HG02840 (cell line): Measurements from ENCODE around the gene SLC66A3.
A peak's percentile ranks its signal among the peaks of the same experiment; 100 is the strongest.

Experiments
- ATAC-seq: cut with Tn5 transposase; IDR thresholded peaks from one replicate; pipeline ENCODE4 v1.9.1; 2021; ENCODE audit warnings: mild to moderate bottlenecking, moderate library complexity, moderate number of reproducible peaks; ENCODE audit not compliant: unreplicated experiment, low FRiP score

SLC66A3 gene

GRCh38 chr2:11155381-11156035, at the start of gene SLC66A3:
SLC66A3 (plus strand) TSS chr2:11155467; CDS start chr2:11155547, 80 bp downstream.
- peak; percentile 76 for ATAC-seq

DNA sequence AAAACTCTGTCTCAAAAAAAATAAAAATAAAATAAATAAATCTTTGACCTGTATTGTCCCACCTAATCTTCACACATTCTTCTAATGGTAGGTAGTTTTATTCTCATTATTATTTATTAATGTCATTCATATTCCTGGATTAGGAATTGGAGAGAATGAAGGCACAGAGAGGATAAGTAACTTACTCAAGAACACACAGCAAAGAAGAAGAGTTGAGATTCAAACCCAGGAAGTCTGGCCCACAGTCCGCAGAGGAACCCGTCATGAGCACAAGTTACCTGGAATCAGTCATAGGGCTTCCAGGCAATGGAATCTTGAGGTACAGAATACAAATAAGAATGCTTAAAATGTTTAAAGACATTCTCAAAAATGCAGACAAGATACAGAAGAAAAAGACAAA, 46.3 kb upstream of the SLC66A3 start:
- ATAC-seq, result no peak

- no peak for ATAC-seq
These were observed 42.3 kb upstream of the SLC66A3 start for GRCh38 chr2:11112870-11113428.

- no peak for ATAC-seq
These were observed 37.5 kb upstream of the SLC66A3 start for GRCh38 chr2:11117776-11118175.

DNA sequence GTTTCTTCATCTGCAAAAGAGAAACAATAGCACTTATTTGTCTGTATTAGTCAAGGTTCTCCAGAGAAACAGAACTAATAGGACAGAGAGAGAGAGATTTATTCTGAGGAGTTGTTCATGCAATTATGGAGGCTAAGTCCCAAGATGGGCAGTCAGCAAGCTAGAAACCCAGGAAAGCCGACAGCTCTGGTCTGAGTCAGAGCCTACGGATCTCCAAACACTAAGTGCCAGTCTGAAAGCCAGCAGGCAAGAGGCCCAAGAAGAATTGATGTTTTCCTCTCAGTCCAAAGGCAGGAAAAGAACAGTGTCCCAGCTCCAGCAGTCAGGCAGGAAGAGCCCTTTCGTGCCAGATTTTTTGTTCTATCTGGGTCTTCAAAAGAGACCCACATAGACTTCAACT, 36.5 kb upstream of the SLC66A3 start:
- no peak for ATAC-seq

DNA sequence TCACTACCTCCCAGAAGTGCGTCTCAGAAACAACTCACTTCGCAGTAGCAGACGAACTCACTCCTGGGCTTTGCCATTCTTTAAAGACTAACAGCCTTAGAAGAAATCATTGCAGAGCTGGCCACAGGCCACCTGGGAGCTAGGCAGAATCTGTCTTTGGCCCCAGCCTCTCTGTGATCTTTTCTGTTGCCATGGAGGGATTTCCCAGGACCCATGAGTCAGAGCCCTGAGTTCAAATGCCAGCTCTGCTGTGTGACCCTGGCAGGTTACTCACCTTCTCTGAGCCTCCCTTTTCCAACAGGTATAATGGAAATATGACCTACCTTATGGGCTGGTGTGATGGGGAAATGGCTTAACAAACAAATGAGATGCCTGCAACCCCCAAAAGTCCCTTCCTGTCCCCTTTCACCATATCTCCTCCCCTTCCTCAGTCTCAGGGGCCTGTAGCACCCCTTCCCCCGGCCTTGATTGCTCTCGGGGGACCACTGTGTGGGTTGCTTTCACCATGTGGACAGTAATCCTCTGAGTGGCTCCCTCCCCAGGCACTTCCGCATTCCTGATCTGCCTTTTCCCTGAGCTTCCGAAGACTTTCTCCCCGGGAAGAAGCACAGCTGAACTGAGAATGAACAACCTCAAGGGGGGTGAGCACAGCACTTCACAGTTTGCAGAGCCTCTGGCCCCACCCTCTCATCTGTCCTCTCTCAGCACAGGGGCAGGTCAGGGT, 34.0 kb upstream of the SLC66A3 start:
- no peak for ATAC-seq

DNA sequence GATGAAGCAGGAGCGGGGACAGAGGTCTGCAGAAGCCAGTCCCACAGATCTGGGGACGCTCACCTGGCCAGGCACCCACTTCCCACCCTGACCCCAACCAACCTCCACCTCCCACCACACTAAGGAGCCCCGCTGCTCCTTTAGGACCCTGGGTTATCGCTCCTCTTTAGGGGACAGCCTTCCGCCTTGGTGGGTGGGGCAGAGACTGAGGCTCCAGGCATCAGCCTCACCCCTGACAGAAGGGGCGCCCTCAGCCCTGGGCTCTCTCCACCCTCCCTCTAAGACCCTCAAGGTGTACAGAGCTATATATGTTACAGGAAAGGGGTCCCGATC, 33.5 kb upstream of the SLC66A3 start:
- no peak for ATAC-seq

GRCh38 chr2:11122380-11122779, 32.9 kb upstream of the SLC66A3 start:
- no peak for ATAC-seq

- ATAC-seq, result no peak
These were observed 32.1 kb upstream of the SLC66A3 start for GRCh38 chr2:11123001-11123809.

DNA sequence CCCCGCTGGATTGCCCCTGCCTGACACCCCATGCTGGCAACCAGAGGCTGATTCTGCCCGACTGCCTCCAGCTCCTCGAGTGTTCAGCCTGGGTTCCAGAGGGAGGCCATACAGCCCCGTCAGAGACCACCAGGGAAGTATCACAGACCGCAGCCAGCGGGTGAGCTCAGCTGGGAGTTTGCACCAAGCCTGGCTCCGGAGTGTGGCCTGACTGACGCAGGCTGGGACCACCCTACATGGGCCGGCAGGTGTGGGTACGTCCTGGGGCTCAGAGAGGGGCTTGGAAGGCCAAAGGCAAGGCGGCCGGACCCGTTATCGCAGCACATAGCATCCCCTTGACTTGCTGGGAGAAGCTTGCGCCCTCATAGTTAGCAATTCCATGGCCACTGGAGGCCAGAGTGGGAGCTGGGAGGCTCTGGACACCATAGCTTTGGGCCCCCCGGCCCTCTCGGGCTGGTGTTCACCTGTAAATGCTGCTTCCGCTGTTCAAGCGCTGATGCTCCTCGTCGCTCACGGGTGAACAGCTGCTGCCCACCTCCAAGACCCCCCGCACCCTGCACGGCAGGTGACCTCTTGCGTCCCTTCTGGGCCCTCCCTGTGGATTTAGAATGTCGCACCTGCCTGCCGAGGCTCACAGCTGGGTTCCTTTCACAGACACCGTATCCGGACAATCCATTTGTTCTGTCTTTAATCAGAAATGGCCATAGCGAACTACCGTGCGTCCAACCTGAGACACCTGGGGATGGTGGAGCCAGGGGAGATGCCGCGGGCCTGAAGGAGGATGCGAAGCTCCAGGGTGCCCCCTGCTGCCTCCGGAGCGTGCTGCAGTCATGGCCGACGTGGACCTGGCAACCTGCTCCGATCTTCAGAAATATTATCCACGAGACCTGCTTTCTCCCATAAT, 31.2 kb upstream of the SLC66A3 start:
- no peak for ATAC-seq

- no peak for ATAC-seq
These were observed 30.6 kb upstream of the SLC66A3 start for GRCh38 chr2:11124760-11125068.

GRCh38 chr2:11127761-11128160, 27.5 kb upstream of the SLC66A3 start:
- ATAC-seq, result no peak

DNA sequence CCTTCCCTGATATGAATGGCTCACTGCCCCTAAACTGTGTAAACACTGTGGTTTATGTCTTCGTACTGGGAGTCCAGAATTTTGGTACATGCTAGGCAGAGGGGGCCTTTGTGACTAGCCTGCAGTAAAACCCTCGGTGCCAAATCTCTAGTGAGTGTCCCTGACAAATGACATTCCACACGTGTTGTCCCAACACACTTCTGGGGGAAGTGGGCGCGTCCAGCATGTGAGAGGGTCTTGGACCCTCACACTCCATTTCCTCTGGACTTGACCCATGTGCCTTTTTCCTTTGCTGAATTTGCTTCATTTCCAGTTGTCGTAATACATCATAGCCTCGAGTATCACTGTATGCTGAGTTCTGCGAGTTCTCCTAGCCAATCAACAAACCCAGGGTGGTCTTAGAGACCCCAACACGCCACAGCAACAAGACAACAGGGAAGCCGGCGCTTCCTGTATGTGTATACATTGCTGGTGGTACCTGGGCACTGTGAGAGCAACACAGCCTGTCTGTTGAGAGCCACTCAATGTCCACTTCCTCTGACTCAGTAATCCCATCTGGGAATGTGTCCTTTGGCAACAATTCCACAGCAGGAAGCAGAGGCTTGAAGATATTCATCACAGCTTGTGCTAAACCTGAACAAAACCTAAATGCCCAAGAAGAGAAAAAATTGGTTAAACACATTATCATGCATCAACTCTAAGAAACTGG, 26.9 kb upstream of the SLC66A3 start:
- ATAC-seq, result no peak

GRCh38 chr2:11129598-11130449, 25.4 kb upstream of the SLC66A3 start:
- ATAC-seq, result peak; percentile 59

DNA sequence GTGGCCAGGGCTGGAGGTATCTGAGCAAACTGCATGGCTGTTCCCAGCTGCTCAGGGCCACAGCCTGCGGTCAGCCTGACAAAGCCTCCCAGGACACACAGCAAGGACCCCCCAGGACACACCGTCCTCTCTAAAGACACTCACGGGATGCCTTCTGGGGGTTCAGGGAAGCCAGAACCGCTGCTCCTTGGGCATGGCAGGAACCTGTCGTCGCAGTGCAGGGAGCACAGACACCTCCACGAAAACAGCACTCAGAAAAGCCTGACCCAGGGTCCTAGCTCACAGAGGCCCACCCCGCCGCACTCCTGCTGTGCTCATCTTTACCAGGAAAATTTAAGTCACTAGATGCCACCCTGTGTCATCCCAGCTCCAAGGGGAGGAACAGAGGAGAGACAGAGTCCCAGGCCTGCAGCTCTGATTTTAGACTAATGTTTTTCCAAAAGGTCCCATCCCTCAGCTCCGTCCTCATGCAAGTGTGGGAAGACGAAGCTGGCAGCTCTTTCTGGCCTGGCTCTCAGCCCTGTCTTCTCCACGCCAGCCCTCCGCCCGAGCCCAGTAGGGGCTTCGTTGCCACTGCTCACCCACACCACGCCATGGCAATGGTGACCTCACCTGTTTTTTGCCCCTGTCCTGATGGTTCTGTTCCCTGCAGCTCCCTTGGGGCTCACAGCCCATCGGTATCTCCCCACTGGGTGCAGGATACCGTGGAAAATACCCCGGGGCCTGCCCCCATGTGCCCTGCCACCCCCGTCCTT, 23.9 kb upstream of the SLC66A3 start:
- no peak for ATAC-seq

- ATAC-seq, result no peak
These were observed 23.1 kb upstream of the SLC66A3 start for GRCh38 chr2:11132036-11132671.

GRCh38 chr2:11133238-11133935, 21.9 kb upstream of the SLC66A3 start:
- ATAC-seq, result no peak
